KMS-11 (cell line): Measurements from ENCODE around the gene HSD3B2.

Experiments used
- H2AFZ ChIP-seq: fragments of 200-600 bp; sonication (generic); 2 replicates; pipeline ENCODE4 v1.6.1; 2016; ENCODE audit warnings: antibody characterized with exemption, mixed run types, low read depth
- H3K27ac ChIP-seq: fragments of 200-600 bp; sonication (generic); 2 replicates; pipeline ENCODE4 v1.6.1; 2016; ENCODE audit warnings: mild to moderate bottlenecking, mixed run types
- H3K27me3 ChIP-seq: fragments of 200-600 bp; sonication (generic); 2 replicates; pipeline ENCODE4 v1.6.1; 2017; ENCODE audit warnings: mild to moderate bottlenecking, low read depth, mixed run types, moderate library complexity; ENCODE audit not compliant: insufficient read depth
- H3K36me3 ChIP-seq: fragments of 200-600 bp; sonication (generic); 2 replicates; pipeline ENCODE4 v1.6.1; 2017; ENCODE audit warnings: mild to moderate bottlenecking, mixed run types; ENCODE audit not compliant: insufficient read depth
- H3K4me1 ChIP-seq: fragments of 200-600 bp; sonication (generic); 2 replicates; pipeline ENCODE4 v1.6.1; 2016; ENCODE audit warnings: mild to moderate bottlenecking, low read depth, mixed run types; ENCODE audit not compliant: poor library complexity, severe bottlenecking
- H3K4me2 ChIP-seq: fragments of 200-600 bp; sonication (generic); 2 replicates; pipeline ENCODE4 v1.7.0; 2016; ENCODE audit warnings: mild to moderate bottlenecking, mixed run types
- H3K4me3 ChIP-seq: fragments of 200-600 bp; sonication (generic); IDR thresholded peaks from 2 replicates; pipeline ENCODE4 v1.6.1; 2017; ENCODE audit warnings: low read depth, low read length, mixed read lengths; ENCODE audit not compliant: insufficient read depth
- H3K79me2 ChIP-seq: fragments of 200-600 bp; sonication (generic); 2 replicates; pipeline ENCODE4 v1.6.1; 2016; ENCODE audit warnings: low read depth, mixed run types; ENCODE audit not compliant: insufficient read depth
- H3K9ac ChIP-seq: fragments of 200-600 bp; sonication (generic); 2 replicates; pipeline ENCODE4 v1.6.1; 2016; ENCODE audit warnings: mild to moderate bottlenecking, mixed run types
- H4K20me1 ChIP-seq: fragments of 200-600 bp; sonication (generic); 2 replicates; pipeline ENCODE4 v1.6.1; 2016; ENCODE audit warnings: mild to moderate bottlenecking, mixed run types; ENCODE audit not compliant: insufficient read depth
- CTCF ChIP-seq: fragments of 200-600 bp; sonication (generic); conservative IDR thresholded peaks from 2 replicates; pipeline ENCODE4 v1.6.1; 2017; ENCODE audit warnings: low read depth, mild to moderate bottlenecking, antibody characterized with exemption, low read length, moderate library complexity, mixed read lengths

HSD3B2 gene

DNA sequence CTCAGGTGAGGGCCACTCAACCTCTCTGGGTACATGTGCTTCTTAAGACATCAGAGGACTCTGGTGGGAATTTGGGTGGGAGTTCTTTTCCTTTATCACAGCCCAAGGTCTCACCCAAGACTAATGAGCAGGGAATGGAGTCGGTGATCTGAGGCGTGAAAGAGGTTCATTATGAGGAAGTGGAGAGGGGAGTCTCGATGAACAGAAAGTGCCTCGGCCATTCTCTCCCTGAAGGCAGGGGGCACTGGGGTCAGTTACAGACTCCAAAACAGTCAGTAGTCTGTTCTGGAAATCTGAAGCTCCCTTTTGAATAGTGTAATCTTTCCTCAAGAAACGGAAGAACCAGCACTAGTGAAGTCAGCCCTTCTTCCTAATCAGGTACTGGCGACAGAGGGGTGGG, 36.2 kb downstream of the HSD3B2 start:
- H3K27me3 ChIP-seq = no peaks in the 10 kb centered on the region
- H3K4me1 ChIP-seq = peaks cover 3% of the 10 kb centered on the region
- no peak overlapping the region for H2AFZ ChIP-seq
- H3K4me3 ChIP-seq = no peak overlapping the region
- no peak overlapping the region for H3K4me2 ChIP-seq
- no peak overlapping the region for H3K9ac ChIP-seq
- TF ChIP-seq CTCF = no peak
- H3K36me3 ChIP-seq = no peaks in the 10 kb centered on the region
- no peaks in the 10 kb centered on the region for H4K20me1 ChIP-seq
- no peaks in the 10 kb centered on the region for H3K79me2 ChIP-seq
- H3K27ac ChIP-seq = no peak overlapping the region

GRCh38 chr1:119452091-119452490, 37.1 kb downstream of the HSD3B2 start:
- no peak overlapping the region for H3K27ac ChIP-seq
- no peak overlapping the region for H3K4me2 ChIP-seq
- no peak for TF ChIP-seq CTCF

GRCh38 chr1:119453021-119453420, 38.1 kb downstream of the HSD3B2 start:
- no peak overlapping the region for H3K4me3 ChIP-seq
- no peak overlapping the region for H3K4me2 ChIP-seq
- peaks cover 3% of the 10 kb centered on the region for H3K4me1 ChIP-seq
- peak overlapping the region; percentile 30; the same call in 1 of the 2 replicates for H2AFZ ChIP-seq
- H3K36me3 ChIP-seq = no peaks in the 10 kb centered on the region
- no peaks in the 10 kb centered on the region for H4K20me1 ChIP-seq
- no peak overlapping the region for H3K27ac ChIP-seq
- H3K27me3 ChIP-seq = no peaks in the 10 kb centered on the region
- H3K79me2 ChIP-seq = no peaks in the 10 kb centered on the region
- H3K9ac ChIP-seq = no peak overlapping the region
- TF ChIP-seq CTCF = no peak

More at GRCh38 chr1:119452091-119452490, 37.1 kb downstream of the HSD3B2 start:
- Histone ChIP-seq H3K4me3 (no peak overlapping the region), H3K4me1 (peaks cover 3% of the 10 kb centered on the region), H4K20me1 (no peaks in the 10 kb centered on the region), H3K27me3 (no peaks in the 10 kb centered on the region), H2AFZ (no peak overlapping the region), H3K9ac (no peak overlapping the region), H3K36me3 (no peaks in the 10 kb centered on the region), H3K79me2 (no peaks in the 10 kb centered on the region)

- Histone ChIP-seq H3K9ac (no peak overlapping the region), H3K36me3 (no peaks in the 10 kb centered on the region), H3K4me1 (no peaks in the 10 kb centered on the region), H3K27ac (no peak overlapping the region), H2AFZ (no peak overlapping the region), H3K27me3 (no peaks in the 10 kb centered on the region), H3K4me2 (no peak overlapping the region), H3K79me2 (no peaks in the 10 kb centered on the region), H3K4me3 (no peak overlapping the region), H4K20me1 (no peaks in the 10 kb centered on the region)
- TF ChIP-seq CTCF = no peak
These were observed 48.0 kb downstream of the HSD3B2 start for GRCh38 chr1:119462964-119463363.
